Astrocyte of the cerebellum (primary cell): Measurements from ENCODE around the gene IL18BP.
A peak's percentile ranks its signal among the peaks of the same experiment; 100 is the strongest.

ENCODE experiments used
- DNase-seq: peaks from one replicate; pipeline ENCODE4 v3.0.0-alpha.2; 2011; ENCODE audit warnings: low read depth
- H3K4me3 ChIP-seq: 2 replicates; pipeline ENCODE4 v1.5.1; 2011; ENCODE audit warnings: mild to moderate bottlenecking, low read depth, low read length, moderate library complexity
- CTCF ChIP-seq: IDR thresholded peaks from 2 replicates; pipeline ENCODE4 v1.5.1; 2012; ENCODE audit warnings: low read length, low read depth, moderate library complexity, mild to moderate bottlenecking; ENCODE audit errors: missing control alignments
- in situ Hi-C: cut with HindIII; loops from 2 replicates; pipeline ENCODE4 v1.10.0; 2017; ENCODE audit warnings: low sequenced_read_pairs

Gene IL18BP

GRCh38 chr11:72012897-72013721 lies 14.4 kb downstream of the IL18BP start:
- no peak for TF ChIP-seq CTCF
- no peak overlapping the region for H3K4me3 ChIP-seq
- in situ Hi-C loops: loop anchor here (25.0 kb wide), 2 partner anchors 99 to 399 kb away; partner anchors contain the start of genes ANAPC15, LAMTOR1 and TOMT
- DNase-seq: peak; percentile 87

- DNase-seq: peak; percentile 42
- no peak for TF ChIP-seq CTCF
- in situ Hi-C loops: loop anchor here (25.0 kb wide), 2 partner anchors 98 to 398 kb away; partner anchors contain the start of genes ANAPC15, LAMTOR1 and TOMT
- no peak overlapping the region for H3K4me3 ChIP-seq
Observed at GRCh38 chr11:72013765-72014711, 15.3 kb downstream of the IL18BP start.

GRCh38 chr11:72014761-72015320 lies 16.1 kb downstream of the IL18BP start:
- no peak for TF ChIP-seq CTCF
- in situ Hi-C loops: loop anchor here (25.0 kb wide), 2 partner anchors 97 to 397 kb away; partner anchors contain the start of genes ANAPC15, LAMTOR1 and TOMT
- DNase-seq: no peak
- no peak overlapping the region for H3K4me3 ChIP-seq

GRCh38 chr11:72015511-72016061 lies 16.9 kb downstream of the IL18BP start:
- in situ Hi-C loops: loop anchor here (25.0 kb wide), 2 partner anchors 97 to 397 kb away; partner anchors contain the start of genes ANAPC15, LAMTOR1 and TOMT
- peak; percentile 67 for TF ChIP-seq CTCF
- H3K4me3 ChIP-seq: no peak overlapping the region
- no peak for DNase-seq

- no peak for TF ChIP-seq CTCF
- DNase-seq: no peak
- no peak overlapping the region for H3K4me3 ChIP-seq
- in situ Hi-C loops: loop anchor here (25.0 kb wide), 2 partner anchors 94 to 394 kb away; partner anchors contain the start of genes ANAPC15, LAMTOR1 and TOMT
Observed at GRCh38 chr11:72018171-72018570, 19.5 kb downstream of the IL18BP start.
